Hippocampal formation (tissue), 2 donors: ENCODE data around the gene FANCL.
"Not testable (repeated sequence)": the region's sequence is repeated elsewhere in the genome, so short reads cannot be mapped to it uniquely, and the experiment has no call there.

ENCODE experiments used
- DNase-seq, 2 donors: peaks; one replicate each; lab custom pipeline; 2025; lab: John Stamatoyannopoulos, UW

FANCL gene

DNA sequence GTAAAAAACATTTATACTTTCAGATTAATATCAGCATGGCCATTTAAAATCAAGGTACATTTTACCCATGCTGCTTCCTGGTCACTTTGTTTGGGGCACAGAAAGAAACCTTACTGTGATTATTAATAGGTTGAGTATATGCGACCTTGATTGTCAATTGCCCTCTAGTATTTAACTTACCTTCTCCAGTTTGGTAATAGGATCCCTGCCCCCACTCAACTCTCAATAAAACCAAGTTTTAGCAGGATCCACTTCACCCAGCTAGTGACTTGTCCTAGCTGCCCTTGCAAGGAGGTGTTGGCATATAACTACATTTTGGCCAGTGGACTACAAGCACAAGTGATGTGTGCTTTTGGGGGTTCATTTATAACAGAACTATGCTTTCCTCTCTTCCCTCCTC lies 34.3 kb downstream of the FANCL start:
- DNase-seq: no peak

DNA sequence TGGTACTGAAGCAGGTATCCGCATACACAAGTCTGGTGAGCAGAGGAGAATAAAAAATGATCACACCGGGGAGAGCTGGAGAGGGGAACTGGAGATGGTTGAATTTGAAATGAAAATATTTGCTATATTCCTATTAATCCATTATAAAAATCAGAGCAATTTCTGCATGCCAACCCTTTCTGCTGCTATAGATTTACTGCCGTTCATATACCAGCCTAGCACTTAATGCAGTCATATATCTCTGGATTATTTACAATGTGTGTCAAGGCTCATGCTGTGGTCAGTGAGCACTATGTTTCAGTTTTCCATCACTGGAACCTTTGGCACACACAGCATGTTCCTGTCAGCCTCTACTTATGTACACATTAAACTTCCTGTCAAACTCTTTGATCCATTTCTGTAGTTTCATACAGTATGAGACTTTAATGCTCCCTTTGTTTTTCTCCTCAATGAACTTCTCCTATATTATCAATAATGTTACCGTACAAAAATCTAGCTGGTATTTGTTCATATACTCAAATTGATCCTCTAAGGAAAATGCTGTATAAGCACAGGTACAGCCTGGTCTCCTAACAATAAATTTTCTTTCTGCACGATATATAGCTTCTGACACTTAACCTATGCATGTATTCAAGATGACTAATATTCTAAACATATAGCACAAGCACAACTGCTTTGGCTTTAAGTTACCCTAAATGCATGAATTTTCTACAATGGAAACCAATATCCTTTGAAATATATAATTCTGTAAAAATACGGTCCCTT lies 36.7 kb downstream of the FANCL start:
- no peak for DNase-seq

DNA sequence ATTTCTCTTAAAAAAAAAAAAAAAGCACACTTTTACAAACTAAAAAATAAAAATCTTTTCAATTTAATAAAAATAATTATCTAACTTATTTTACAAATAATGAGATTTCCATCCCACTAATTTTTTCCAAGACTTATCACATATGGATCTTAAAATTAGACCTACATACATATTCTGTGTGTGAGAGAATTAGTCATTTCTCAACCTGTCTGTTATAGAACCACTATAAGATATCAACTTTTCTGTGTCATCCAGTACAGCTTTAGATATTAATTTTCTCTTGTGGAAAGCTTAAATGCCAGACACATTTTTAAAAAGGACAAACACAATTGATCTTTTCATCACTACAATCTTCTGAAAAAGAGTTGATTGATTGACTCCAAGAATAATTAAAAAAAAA lies 38.1 kb downstream of the FANCL start:
- no peak for DNase-seq

DNA sequence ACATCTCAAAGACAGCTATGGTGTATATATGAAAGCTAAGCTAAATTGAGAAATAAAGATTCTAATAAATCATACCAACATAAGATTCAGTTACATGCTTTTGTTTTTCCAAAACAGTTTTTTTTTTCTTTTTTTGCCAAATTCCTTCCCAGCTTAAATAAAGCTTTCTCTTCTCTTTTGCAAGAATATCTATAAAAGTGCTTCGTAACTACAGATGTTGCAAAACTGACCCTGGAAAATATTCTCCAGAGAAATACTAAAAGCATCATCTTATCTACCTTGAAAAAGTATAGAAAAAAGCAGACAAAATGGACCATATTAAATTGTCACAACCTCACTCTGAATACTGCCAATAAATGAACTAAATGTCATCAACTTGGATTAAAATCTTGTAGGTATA lies 38.7 kb downstream of the FANCL start:
- DNase-seq: no peak

DNA sequence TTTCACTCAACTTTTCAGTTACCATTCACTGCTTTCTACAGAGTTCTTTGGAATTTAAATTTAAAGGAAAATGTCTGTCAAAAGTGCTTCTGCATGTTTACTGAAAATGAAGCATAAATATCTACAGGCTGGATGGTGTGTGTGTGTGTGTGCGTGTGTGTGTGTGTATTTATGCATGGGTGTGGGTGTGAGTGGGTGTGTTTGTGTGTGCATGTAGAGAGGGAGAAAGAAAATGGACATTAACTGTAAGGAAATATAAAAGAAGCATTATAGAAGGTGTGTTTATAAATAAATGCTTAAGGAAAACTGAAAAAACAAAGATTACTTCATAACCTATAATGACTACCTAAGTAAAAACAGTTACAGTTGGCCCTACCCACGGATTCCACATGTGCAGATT lies 43.2 kb downstream of the FANCL start:
- no peak for DNase-seq

DNA sequence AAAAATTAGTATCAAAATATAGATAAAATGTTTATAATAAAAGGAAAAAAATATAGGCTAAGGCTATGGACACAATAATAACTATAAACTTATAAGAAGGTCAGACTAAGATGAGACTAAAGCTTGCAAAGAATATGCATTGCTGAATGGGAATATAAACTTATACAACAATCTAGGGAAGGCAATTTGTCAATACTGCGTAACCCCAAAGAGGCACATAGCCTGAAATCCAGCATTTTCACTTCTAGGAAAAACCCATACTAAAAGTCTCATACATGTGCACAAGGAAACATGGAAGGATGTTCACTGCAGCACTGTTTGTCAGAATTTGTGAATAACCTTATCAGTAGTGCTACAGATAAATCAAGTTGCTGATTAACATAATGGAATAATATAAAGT lies 45.5 kb downstream of the FANCL start:
- no peak for DNase-seq

DNA sequence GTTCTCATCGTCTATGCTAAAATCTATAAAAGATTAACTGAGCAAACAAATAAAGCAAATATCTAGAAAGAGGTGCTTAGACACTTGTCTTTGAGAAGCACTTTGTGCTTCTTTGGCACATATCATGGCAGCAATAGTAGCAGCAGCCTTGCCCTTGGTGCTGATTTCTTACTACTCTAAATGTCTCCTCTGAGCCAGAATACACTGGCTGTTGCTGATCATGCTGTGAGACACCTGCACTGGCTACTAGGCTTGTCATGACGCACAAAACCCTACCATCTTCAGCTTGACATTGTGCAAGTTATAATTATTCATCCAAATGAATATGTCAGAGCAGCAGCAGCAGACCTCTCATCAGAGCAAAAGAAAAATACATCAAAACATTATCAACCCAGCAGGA lies 46.7 kb downstream of the FANCL start:
- DNase-seq: no peak

DNA sequence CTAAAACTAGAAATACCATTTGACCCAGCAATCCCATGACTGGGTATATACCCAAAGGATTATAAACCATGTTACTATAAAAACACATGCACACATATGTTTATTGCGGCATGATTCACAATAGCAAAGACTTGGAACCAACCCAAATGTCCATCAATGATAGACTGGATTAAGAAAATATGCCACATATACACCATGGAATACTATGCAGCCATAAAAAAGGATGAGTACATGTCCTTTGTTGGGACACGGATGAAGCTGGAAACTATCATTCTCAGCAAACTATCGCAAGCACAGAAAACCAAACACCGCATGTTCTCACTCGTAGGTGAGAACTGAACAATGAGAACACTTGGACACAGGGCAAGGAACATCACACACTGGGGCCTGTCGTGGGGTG lies 54.1 kb downstream of the FANCL start:
- not testable (repeated sequence) for DNase-seq

DNA sequence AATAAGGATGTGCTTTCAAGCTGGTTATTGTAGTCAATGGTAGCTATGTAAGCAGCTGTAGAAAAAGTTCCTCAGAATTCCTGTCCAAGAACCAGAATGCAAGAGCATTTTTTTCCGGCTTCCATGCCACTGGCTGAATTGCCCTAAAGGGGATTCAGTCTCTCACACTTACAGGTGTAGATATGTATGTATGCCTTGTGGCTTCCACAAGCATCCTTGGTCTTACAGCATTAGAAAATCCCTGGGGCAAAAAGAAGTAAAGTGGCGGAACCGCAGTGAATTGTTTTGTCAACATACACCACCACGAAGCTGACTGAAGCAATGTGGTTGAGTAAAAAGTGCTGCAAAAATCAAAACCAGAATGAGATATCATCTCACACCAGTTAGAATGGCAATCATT lies 54.6 kb downstream of the FANCL start:
- DNase-seq: no peak

DNA sequence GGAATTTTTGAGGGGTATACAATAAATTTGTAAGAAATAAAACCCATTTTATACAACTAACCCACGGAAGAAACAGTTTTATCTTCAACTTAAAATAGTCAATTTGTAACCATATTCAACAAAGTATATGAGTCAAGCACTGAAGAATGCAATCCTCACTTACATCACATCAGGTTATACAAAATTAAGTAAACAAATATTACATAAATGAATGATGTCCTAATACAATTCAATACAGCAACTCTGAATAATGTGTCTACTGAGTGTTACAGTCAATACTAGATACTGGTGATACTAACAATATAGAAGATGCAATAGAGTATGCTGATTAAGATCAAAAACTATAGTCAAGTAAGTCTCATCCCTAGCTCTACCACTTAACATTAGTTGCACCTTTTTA lies 58.6 kb downstream of the FANCL start:
- DNase-seq: no peak

DNA sequence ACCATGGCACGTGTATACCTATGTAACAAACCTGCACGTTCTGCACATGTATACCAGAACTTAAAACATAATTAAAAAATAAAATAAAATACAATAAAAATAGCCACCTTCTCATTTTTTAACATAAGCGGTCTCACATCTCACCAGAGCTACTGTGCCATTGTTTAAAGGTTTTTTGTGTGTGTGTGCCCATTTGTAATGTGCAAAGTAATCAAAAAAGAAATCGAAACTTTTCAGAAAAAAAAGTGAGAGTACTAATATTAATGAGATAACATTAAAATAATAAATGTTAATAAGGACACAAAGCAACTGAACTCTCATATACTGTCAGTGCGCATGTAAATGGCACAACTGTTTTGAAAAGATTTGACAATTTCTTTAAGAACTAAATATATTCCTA lies 60.5 kb downstream of the FANCL start:
- DNase-seq: no peak

DNA sequence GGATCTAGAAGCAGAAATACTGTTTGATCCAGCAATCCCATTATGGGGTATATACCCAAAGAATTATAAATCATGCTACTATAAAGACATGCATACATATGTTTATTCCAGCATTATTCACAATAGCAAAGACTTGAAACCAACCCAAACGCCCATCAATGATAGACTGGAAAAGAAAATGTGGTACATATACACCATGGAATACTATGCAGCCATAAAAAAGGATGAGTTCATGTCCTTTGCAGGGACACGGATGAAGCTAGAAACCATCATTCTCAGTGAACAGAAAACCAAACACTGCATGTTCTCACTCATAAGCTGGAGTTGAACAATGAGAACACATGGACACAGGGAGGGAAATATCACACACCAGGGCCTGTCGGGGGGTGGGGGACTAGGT lies 61.0 kb downstream of the FANCL start:
- not testable (repeated sequence) for DNase-seq

DNA sequence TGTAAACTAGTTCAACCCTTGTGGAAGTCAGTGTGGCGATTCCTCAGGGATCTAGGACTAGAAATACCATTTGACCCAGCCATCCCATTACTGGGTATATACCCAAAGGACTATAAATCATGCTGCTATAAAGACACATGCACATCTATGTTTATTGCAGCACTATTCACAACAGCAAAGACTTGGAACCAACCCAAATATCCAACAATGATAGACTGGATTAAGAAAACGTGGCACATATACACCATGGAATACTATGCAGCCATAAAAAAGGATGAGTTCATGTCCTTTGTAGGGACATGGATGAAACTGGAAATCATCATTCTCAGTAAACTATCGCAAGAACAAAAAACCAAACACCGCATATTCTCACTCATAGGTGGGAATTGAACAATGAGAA lies 63.9 kb downstream of the FANCL start:
- not testable (repeated sequence) for DNase-seq

DNA sequence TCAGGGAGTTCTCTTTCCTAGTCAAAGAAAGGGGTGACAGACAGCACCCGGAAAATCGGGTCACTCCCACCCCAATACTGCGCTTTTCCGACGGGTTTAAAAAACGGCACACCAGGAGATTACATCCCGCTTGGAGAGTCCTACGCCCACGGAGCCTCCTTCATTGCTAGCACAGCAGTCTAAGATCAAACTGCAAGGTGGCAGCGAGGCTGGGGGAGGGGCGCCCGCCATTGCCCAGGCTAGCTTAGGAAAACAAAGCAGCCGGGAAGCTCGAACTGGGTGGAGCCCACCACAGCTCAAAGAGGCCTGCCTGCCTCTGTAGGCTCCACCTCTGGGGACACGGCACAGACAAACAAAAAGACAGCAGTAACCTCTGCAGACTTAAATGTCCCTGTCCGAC lies 69.3 kb downstream of the FANCL start:
- not testable (repeated sequence) for DNase-seq

DNA sequence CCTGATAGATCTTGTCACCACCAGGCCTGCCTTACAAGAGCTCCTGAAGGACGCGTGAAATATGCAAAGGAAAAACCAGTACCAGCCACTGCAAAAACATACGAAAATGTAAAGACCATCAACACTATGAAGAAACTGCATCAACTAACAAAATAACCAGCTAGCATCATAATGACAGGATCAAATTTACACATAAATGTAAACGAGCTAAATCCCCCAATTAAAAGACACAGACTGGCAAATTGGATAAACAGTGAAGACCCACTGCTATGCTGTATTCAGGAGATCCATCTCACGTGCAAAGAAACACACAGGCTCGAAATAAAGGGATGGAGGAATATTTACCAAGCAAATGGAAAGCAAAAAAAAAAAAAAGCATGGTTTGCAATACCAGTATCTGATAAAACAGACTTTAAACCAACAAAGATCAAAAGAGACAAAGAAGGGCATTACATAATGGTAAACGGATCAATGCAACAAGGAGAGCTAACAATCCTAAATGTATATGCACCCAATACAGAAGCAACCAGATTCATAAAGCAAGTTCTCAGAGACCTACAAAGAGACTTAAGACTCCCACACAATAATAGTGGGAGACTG lies 70.7 kb downstream of the FANCL start:
- not testable (repeated sequence) for DNase-seq

DNA sequence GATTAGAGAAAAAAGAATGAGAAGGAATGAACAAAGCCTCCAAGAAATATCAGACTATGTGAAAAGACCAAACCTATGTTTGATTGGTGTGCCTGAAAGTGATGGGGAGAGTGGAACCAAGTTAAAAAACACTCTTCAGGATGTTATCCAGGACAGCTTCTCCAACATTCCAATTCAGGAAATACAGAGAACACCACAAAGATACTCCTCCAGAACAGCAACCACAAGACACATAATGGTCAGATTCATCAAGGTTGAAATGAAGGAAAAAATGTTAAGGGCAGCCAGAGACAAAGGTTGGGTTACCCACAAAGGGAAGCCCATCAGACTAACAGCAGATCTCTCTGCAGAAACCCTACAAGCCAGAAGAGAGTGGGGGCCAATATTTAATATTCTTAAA lies 71.3 kb downstream of the FANCL start:
- DNase-seq: not testable (repeated sequence)

DNA sequence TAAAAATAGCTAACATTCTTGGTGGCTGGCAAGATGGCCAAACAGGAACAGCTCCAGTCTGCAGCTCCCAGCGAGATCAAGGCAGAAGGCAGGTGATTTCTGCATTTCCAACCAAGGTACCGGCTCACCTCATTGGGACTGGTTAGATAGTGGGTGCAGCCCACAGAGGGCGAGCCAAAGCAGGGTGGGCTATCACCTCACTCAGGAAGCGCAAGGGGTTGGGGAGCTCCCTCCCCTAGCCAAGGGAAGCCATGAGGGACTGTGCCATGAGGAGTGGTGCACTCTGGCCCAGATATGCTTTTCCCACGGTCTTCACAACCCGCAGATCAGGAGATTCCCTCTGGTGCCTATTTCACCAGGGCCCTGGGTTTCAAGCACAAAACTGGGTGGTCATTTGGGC lies 73.0 kb downstream of the FANCL start:
- DNase-seq: not testable (repeated sequence)

DNA sequence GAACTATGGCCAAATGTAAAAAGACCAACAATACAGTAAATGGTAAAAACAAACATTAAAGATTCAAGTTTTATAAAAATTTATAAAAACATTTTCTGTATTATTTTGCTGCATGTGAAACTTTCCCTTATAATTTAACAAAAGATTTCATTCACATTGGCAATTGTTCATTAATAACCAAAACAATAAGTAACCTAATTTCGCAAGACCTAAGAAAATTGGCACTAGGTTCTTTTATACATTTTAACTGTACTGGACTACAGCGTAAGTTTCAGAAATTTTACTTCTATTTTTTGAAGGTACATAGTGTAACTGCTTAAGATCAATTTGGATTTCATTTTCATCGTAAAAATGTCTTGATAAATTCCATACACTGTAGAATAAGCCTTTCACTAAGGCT lies 77.2 kb downstream of the FANCL start:
- no peak for DNase-seq

DNA sequence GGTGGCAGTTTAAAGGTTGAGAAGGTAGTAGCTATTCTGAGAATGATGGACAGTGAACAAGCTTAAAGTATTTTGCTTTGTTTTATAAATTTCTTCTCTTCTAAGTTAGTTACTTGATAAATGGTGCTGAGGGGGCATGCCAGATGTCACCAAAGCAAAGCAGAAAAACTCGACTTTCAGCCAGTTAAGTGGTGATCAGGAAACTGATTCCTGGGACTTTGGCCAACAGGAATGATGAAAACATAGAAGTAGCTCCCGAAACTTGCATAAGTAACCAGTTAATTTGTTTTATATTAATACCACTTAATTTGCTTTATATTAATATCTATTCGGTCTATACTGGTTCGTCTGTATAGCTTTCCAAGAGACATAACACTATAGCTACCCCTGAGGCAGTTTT lies 82.6 kb downstream of the FANCL start:
- no peak for DNase-seq

DNA sequence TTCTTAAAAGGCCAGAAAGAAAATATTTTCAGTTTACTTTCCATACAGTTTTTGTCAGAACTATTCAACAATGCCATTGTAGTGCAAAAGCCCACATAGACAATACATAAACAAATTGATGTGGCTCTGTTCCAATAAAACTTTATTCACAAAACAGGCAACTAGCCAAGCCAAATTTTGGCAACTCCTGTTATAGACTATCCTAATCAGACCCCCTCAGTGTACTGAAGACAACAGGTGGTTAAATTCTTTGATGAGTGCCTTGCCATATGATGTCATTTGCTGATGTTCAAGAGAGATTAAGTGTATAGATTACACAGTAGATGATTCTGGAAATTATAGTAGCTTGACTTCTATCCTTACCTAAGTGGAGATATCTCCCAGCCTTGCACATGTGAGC lies 83.4 kb downstream of the FANCL start:
- DNase-seq: no peak

DNA sequence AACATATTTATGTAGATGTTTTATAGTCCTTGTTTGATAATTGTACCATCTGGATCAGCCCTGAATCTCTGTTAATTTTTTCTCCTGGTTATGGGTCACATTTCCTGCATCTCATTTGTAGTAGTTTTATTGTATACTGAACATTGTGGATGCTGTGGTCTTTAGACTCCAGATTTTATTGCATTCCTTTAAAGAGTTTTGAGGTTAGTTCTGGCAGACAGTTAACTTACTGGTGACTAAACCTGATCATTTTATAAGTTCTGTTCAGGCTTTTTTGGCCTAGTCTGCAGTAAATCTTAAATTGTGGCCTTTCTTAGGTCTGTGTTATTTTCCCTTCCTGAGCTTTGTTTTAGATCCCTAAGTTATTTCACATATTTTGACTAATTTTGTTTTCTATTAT lies 84.3 kb downstream of the FANCL start:
- DNase-seq: no peak

DNA sequence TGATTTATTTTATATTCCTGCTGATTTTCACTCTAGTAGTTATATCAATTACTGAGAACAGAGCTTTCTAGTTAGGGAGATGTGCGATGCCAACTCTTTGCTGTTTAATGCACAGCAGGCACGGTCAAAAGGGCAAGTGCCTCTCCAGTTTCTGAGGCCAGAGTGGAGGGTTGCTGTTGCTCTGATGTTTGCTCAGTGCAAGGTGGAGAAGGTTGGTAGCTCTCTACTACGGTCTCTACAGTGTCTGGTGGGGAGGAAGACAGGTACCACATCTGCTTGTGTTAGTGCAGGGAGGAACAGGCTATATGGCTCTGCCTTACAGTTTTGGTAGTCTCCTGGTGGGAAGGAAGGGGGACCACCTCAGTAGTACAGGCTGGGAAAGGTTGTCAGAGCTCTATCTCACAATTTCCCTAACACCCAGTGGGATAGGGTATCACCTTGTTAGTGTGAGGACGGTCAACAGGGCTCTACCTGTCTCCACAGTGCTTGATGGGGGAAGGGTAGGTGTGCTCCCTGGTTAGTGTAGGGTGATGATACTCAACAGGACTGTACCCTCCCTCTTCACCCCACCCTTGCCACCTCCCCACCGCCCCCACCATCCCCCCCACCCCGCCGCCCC lies 85.9 kb downstream of the FANCL start:
- no peak for DNase-seq

DNA sequence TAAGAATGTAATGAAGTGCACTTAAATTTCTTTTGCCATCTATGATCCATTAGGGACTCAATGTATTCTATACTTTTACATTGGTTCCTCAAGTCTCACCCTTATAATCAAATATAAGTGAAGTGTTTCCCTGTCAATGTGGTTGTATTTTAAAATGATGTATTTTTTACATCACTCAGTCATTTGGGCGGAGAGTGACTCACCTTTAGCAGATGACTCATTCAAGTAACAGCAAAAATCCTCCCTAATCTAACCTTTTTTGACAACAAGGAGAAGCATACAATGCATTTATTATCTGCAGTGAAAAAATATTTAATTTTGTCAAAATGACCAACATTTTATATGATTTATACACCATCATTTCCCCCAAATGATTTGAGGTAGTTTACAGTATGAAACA lies 94.4 kb downstream of the FANCL start:
- DNase-seq: no peak

DNA sequence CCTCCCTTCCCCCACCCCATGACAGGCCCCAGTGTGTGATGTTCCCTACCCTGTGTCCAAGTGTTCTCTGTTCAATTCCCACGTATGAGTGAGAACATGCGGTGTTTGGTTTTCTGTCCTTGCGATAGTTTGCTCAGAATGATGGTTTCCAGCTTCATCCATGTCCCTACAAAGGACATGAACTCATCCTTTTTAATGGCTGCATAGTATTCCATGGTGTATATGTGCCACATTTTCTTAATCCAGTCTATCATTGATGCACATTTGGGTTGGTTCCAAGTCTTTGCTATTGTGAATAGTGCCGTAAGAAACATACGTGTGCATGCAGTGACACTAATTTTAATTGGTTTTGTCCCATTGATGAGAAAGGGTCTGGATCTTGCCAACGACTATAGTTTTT lies 95.4 kb downstream of the FANCL start:
- not testable (repeated sequence) for DNase-seq
